22Rv1 (cell line): ENCODE results near the gene C14orf132.

Experiments used
- ZFX ChIP-seq: fragments of 450-650 bp; IDR thresholded peaks from 2 replicates; pipeline ENCODE4 v1.6.1; 2017; ENCODE audit warnings: antibody characterized with exemption, borderline replicate concordance
- TF ChIP-seq, protein P1 (sequence below): fragments of 450-650 bp; IDR thresholded peaks from 2 replicates; pipeline ENCODE4 v1.5.1; 2017; ENCODE audit warnings: mild to moderate bottlenecking

DNA sequence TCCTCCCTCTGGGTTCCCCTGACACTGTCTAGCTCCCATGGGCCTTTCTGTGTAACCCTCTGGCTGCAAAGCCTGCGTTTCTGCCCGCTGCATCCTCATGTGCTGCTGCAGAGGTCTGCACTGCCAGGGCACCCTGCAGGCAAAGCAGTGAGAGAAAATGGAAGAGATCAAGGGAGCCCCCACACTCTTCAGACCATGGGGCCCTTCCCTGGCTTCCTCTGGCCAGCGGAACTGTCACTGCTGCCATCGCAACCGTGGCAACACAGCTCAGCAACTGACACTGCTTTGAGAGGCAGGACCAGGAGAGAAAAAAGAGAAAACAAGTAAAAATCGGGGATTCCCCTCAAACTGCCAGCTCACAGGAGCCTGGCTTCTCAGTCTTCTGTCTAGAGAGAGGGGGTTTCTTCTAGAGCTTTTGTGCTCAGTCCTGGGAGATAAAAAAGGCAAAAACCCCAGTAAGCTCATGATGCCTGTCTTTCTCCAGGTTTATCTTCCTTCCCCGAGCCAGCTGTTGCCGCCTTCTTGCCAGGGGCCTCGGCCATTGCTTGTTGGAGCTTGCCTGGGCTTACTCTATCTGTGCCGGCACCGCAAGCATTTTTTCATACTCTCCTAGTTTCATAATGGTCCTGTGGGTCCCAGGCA, 38.9 kb downstream of the C14orf132 start:
- TF ChIP-seq, protein P1, sequence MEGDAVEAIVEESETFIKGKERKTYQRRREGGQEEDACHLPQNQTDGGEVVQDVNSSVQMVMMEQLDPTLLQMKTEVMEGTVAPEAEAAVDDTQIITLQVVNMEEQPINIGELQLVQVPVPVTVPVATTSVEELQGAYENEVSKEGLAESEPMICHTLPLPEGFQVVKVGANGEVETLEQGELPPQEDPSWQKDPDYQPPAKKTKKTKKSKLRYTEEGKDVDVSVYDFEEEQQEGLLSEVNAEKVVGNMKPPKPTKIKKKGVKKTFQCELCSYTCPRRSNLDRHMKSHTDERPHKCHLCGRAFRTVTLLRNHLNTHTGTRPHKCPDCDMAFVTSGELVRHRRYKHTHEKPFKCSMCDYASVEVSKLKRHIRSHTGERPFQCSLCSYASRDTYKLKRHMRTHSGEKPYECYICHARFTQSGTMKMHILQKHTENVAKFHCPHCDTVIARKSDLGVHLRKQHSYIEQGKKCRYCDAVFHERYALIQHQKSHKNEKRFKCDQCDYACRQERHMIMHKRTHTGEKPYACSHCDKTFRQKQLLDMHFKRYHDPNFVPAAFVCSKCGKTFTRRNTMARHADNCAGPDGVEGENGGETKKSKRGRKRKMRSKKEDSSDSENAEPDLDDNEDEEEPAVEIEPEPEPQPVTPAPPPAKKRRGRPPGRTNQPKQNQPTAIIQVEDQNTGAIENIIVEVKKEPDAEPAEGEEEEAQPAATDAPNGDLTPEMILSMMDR: no peak
- no peak for TF ChIP-seq ZFX
